HUES6 (cell line): ENCODE data around the gene ERCC6.

ENCODE experiments used
- H3K27ac ChIP-seq: 2 replicates; pipeline ENCODE4 v1.7.0; 2013; ENCODE audit warnings: low read depth, mild to moderate bottlenecking, low read length, inconsistent platforms
- H3K27me3 ChIP-seq: 2 replicates; pipeline ENCODE4 v1.6.1; 2013; ENCODE audit warnings: low read length; ENCODE audit not compliant: control insufficient read depth, insufficient read depth
- H3K36me3 ChIP-seq: 2 replicates; pipeline ENCODE4 v1.6.1; 2013; ENCODE audit warnings: low read length; ENCODE audit not compliant: control insufficient read depth, insufficient read depth
- H3K4me1 ChIP-seq: 2 replicates; pipeline ENCODE4 v1.6.1; 2013; ENCODE audit warnings: low read length; ENCODE audit not compliant: control insufficient read depth, insufficient read depth
- H3K4me3 ChIP-seq: 2 replicates; pipeline ENCODE4 v1.5.1; 2013; ENCODE audit warnings: low read depth, low read length
- H3K9ac ChIP-seq: one replicate; pipeline ENCODE4 v1.6.1; 2013; ENCODE audit warnings: mild to moderate bottlenecking, low read length
- H3K9me3 ChIP-seq: 2 replicates; pipeline ENCODE4 v1.6.1; 2013; ENCODE audit warnings: low read depth, low read length; ENCODE audit not compliant: control insufficient read depth, insufficient read depth

ERCC6 gene

GRCh38 chr10:49527061-49527460 lies 11.9 kb downstream of the ERCC6 start:
- no peak overlapping the region for H3K27ac ChIP-seq
- H3K36me3 ChIP-seq = peaks cover 49% of the 10 kb centered on the region
- peaks cover 4% of the 10 kb centered on the region; the same call in 1 of the 2 replicates for H3K4me1 ChIP-seq
- H3K27me3 ChIP-seq = no peaks in the 10 kb centered on the region
- no peaks in the 10 kb centered on the region for H3K9me3 ChIP-seq
- no peak overlapping the region for H3K9ac ChIP-seq
- H3K4me3 ChIP-seq = no peak overlapping the region

GRCh38 chr10:49526619-49527018 lies 12.3 kb downstream of the ERCC6 start:
- no peaks in the 10 kb centered on the region for H3K9me3 ChIP-seq
- H3K27ac ChIP-seq = no peak overlapping the region
- peaks cover 4% of the 10 kb centered on the region; the same call in 1 of the 2 replicates for H3K4me1 ChIP-seq
- no peaks in the 10 kb centered on the region for H3K27me3 ChIP-seq
- no peak overlapping the region for H3K9ac ChIP-seq
- peaks cover 47% of the 10 kb centered on the region for H3K36me3 ChIP-seq
- H3K4me3 ChIP-seq = no peak overlapping the region

- no peak overlapping the region for H3K9ac ChIP-seq
- peaks cover 38% of the 10 kb centered on the region for H3K36me3 ChIP-seq
- no peak overlapping the region for H3K4me3 ChIP-seq
- no peaks in the 10 kb centered on the region for H3K9me3 ChIP-seq
- no peaks in the 10 kb centered on the region for H3K27me3 ChIP-seq
- no peak overlapping the region for H3K27ac ChIP-seq
- peaks cover 4% of the 10 kb centered on the region; the same call in 1 of the 2 replicates for H3K4me1 ChIP-seq
These were observed 14.4 kb downstream of the ERCC6 start for GRCh38 chr10:49524496-49524895.

- Histone ChIP-seq H3K27ac (0 out of 2 replicates have a peak overlapping the region, but pooled peaks have one; percentile 27), H3K9me3 (no peaks in the 10 kb centered on the region), H3K9ac (no peak overlapping the region), H3K27me3 (no peaks in the 10 kb centered on the region), H3K4me1 (peaks cover 4% of the 10 kb centered on the region; the same call in 1 of the 2 replicates), H3K4me3 (no peak overlapping the region), H3K36me3 (peaks cover 36% of the 10 kb centered on the region)
These were observed 15.6 kb downstream of the ERCC6 start for GRCh38 chr10:49523301-49523700.

GRCh38 chr10:49521062-49521461 lies 17.9 kb downstream of the ERCC6 start:
- no peak overlapping the region for H3K4me3 ChIP-seq
- no peak overlapping the region for H3K9ac ChIP-seq
- no peak overlapping the region for H3K27ac ChIP-seq
- peaks cover 4% of the 10 kb centered on the region; the same call in 1 of the 2 replicates for H3K4me1 ChIP-seq
- H3K36me3 ChIP-seq = peaks cover 20% of the 10 kb centered on the region; the same call in 1 of the 2 replicates
- no peaks in the 10 kb centered on the region for H3K27me3 ChIP-seq
- no peaks in the 10 kb centered on the region for H3K9me3 ChIP-seq

GRCh38 chr10:49520122-49520775 lies 18.7 kb downstream of the ERCC6 start:
- Histone ChIP-seq H3K4me3 (no peak overlapping the region), H3K9ac (no peak overlapping the region), H3K4me1 (peaks cover 4% of the 10 kb centered on the region; the same call in 1 of the 2 replicates), H3K36me3 (peaks cover 17% of the 10 kb centered on the region; the same call in 1 of the 2 replicates), H3K9me3 (no peaks in the 10 kb centered on the region), H3K27ac (no peak overlapping the region), H3K27me3 (no peaks in the 10 kb centered on the region)

GRCh38 chr10:49519717-49520116 lies 19.2 kb downstream of the ERCC6 start:
- Histone ChIP-seq H3K9me3 (no peaks in the 10 kb centered on the region), H3K27ac (no peak overlapping the region), H3K36me3 (peaks cover 13% of the 10 kb centered on the region; the same call in 1 of the 2 replicates), H3K9ac (no peak overlapping the region), H3K27me3 (no peaks in the 10 kb centered on the region), H3K4me1 (peaks cover 4% of the 10 kb centered on the region; the same call in 1 of the 2 replicates), H3K4me3 (no peak overlapping the region)

- no peaks in the 10 kb centered on the region for H3K9me3 ChIP-seq
- H3K36me3 ChIP-seq = peaks cover 8% of the 10 kb centered on the region; the same call in 1 of the 2 replicates
- H3K27ac ChIP-seq = no peak overlapping the region
- H3K4me1 ChIP-seq = peaks cover 4% of the 10 kb centered on the region; the same call in 1 of the 2 replicates
- H3K4me3 ChIP-seq = no peak overlapping the region
- no peak overlapping the region for H3K9ac ChIP-seq
- no peaks in the 10 kb centered on the region for H3K27me3 ChIP-seq
These were observed 19.8 kb downstream of the ERCC6 start for GRCh38 chr10:49518982-49519578.

- Histone ChIP-seq H3K27me3 (no peaks in the 10 kb centered on the region), H3K4me1 (peaks cover 4% of the 10 kb centered on the region; the same call in 1 of the 2 replicates), H3K27ac (no peak overlapping the region), H3K9me3 (no peaks in the 10 kb centered on the region), H3K4me3 (no peak overlapping the region), H3K36me3 (0 out of 2 replicates have a peak, but pooled peaks cover 6% of the 10 kb centered on the region), H3K9ac (no peak overlapping the region)
These were observed 20.4 kb downstream of the ERCC6 start for GRCh38 chr10:49518566-49518965.

- Histone ChIP-seq H3K9ac (no peak overlapping the region), H3K27ac (no peak overlapping the region), H3K4me3 (no peak overlapping the region), H3K9me3 (no peaks in the 10 kb centered on the region), H3K27me3 (no peaks in the 10 kb centered on the region), H3K4me1 (no peaks in the 10 kb centered on the region), H3K36me3 (0 out of 2 replicates have a peak, but pooled peaks cover 3% of the 10 kb centered on the region)
These were observed 22.5 kb downstream of the ERCC6 start for GRCh38 chr10:49516216-49516970.
